Measurements from ENCODE around the gene TMEM91. TPM values are rescaled to one million over a fixed set of nuclear protein-coding genes. Genes with fewer than 3 reads are reported as not detected.
"Not testable (repeated sequence)": the region's sequence is repeated elsewhere in the genome, so short reads cannot be mapped to it uniquely, and the experiment has no call there.

Gene TMEM91
- total RNA-seq, 5 donors from 2014 or later (not counting 1 experiment from before 2014, with no cell fraction given), result 9.9 to 14.7 (median 13.2) TPM

DNA sequence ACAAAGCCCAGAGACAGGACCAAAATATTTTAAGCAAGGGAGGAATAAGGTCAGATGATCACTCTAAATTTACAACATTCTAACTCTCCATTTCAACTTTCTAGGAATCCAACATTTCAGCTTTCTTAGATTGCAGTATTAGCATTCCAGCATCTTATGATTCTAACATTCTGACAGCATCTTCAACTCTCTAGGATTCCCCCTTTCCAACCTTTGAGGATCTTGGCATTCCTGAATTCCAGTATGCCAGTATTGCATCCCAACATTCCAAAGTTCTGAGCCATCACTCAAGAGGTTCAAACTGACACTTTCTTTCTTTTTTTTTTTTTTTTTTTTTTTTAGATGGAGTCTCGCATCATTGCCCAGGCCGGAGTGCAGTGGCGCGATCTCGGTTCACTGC lies 36.4 kb upstream of the TMEM91 start:
- peak overlapping the region in 1 of 2 donors; percentile 66 for H3K27ac Mint-ChIP-seq
- peaks cover 35% of the 10 kb centered on the region for H3K36me3 Mint-ChIP-seq
- ChIA-PET POLR2A (interaction anchor here in 1 of 2 donors (0.7 kb wide), 1 partner anchor 24 kb away, joined by 3 read pairs; the partner anchor contains the start of gene B9D2), CTCF (no interaction called here)
- no peaks in the 10 kb centered on the region for H3K27me3 Mint-ChIP-seq
- H3K27ac ChIP-seq (ENCODE audit: low read length), result no peak overlapping the region
- no peak overlapping the region for H3K4me3 ChIP-seq (ENCODE audit: control insufficient read depth in 1 of 2, extremely low read depth in 1 of 2, low read length in 1 of 2)
- DNase-seq (no peak), ATAC-seq (replicated peaks in 1 of 4) (no peak)
- H3K4me1 ChIP-seq (ENCODE audit: control insufficient read depth in 1 of 2, extremely low read depth in 1 of 2, insufficient read depth in 2 of 2, low read length in 2 of 2), result peaks cover 8 to 57% of the 10 kb centered on the region in 2 experiments
- WGBS (ENCODE audit: insufficient coverage), result 87% methylated on average over 3 of the region's 5 CpGs
- peaks cover 48 to 56% (median 54%) of the 10 kb centered on the region in 3 donors for H3K4me1 Mint-ChIP-seq
- H3K36me3 ChIP-seq (ENCODE audit: control insufficient read depth in 2 of 2, extremely low read depth in 1 of 2, insufficient read depth in 1 of 2, low read length in 1 of 2), result peaks cover 6 to 75% of the 10 kb centered on the region in 2 donors
- no peaks in the 10 kb centered on the region for H3K9me3 Mint-ChIP-seq
- H3K27me3 ChIP-seq (replicated peaks in 1 of 2; ENCODE audit: control insufficient read depth in 2 of 2, extremely low read depth in 1 of 2, insufficient read depth in 2 of 2, low read length in 1 of 2), result no peaks in the 10 kb centered on the region
- no peak overlapping the region for H3K4me3 Mint-ChIP-seq
- H3K9me3 ChIP-seq, result no peaks in the 10 kb centered on the region

DNA sequence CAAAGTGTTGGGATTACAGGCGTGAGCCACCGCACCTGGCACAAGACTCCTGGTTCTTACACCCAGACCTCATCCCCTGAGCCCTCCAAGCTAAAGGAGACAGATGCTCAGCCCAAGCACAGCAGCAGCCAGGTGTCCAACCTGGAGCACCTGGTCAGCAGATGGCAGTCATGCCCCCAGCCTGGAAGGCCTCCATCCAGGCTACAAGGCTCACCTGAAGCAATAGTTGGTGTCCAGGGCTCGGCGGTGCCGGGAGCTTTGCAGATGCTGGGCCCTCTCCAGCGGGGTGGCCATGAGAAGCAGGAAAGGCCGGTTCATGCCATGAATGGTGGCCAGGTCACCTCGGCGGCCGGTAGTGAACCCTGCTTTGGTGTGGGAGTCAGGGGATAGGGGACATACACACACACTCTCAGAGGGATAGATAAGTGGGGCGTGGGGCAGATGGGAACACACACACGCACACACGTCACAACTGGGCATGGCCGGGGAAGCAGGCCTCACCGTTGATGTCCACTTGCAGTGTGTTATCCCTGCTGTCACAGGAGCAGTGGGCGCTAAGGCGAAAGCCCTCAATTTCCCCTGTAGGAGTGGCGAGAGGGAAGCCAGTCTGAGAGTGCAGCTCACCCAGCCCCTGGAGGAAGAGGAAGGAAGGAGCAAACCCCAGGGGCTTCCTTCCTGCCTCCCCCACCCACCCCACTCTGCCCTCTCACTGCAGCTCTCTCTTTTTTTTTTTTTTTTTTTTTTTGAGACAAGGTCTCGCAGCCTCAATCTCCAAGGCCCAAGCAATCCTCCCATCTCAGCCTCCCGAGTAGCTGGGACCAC lies 34.5 kb upstream of the TMEM91 start:
- Histone ChIP-seq H3K4me3 (ENCODE audit: control insufficient read depth in 1 of 2, extremely low read depth in 1 of 2, low read length in 1 of 2) (peak overlapping the region in 1 of 2 donors; percentile 17), H3K27me3 (replicated peaks in 1 of 2; ENCODE audit: control insufficient read depth in 2 of 2, extremely low read depth in 1 of 2, insufficient read depth in 2 of 2, low read length in 1 of 2) (no peaks in the 10 kb centered on the region), H3K27ac (ENCODE audit: low read length) (no peak overlapping the region), H3K36me3 (ENCODE audit: control insufficient read depth in 2 of 2, extremely low read depth in 1 of 2, insufficient read depth in 1 of 2, low read length in 1 of 2) (peaks cover 6 to 77% of the 10 kb centered on the region in 2 donors), H3K9me3 (no peaks in the 10 kb centered on the region), H3K4me1 (ENCODE audit: control insufficient read depth in 1 of 2, extremely low read depth in 1 of 2, insufficient read depth in 2 of 2, low read length in 2 of 2) (peaks cover 8 to 62% of the 10 kb centered on the region in 2 experiments)
- Mint-ChIP-seq H3K9me3 (no peaks in the 10 kb centered on the region), H3K36me3 (peaks cover 35% of the 10 kb centered on the region), H3K27me3 (no peaks in the 10 kb centered on the region), H3K4me1 (peaks cover 54 to 60% (median 55%) of the 10 kb centered on the region in 3 donors), H3K27ac (peak overlapping the region; percentile 65 to 78), H3K4me3 (peak overlapping the region in 1 of 3 donors; percentile 68)
- WGBS (ENCODE audit: insufficient coverage), result 92% methylated on average over 5 of the region's 20 CpGs
- CTCF ChIA-PET, result interaction anchor here (0.5 to 1.0 kb wide), 5 partner anchors 9 to 33 kb away, joined by 3 to 7 read pairs (median 5); no protein-coding TSS in a partner anchor
- DNase-seq (peak in 2 of 35 experiments; percentile 34 to 42), ATAC-seq (replicated peaks in 1 of 4) (peak; percentile 46 to 81 (median 63))
- POLR2A ChIA-PET, result interaction anchor here (0.6 to 1.5 kb wide), 7 partner anchors 9 to 848 kb away, joined by 3 to 9 read pairs (median 4); no protein-coding TSS in a partner anchor

DNA sequence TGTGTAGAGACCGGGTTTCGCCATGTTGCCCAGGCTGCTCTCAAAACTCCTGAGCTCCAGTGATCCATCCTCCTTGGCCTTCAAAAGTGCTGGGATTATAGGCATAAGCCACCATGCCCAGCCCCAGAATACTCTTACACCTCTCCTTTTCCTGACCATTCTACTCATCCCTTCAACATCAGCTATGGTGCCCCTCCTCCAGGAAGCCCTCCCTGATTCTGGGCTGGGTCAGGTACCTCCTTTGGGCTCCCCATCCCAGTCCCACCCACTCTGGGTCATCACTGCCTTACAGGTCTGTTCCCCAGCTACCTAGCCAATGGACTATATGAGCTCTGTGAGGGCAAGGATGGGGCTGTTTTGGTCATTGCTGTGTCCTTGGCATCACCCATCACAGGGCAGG lies 32.2 kb upstream of the TMEM91 start:
- CTCF ChIA-PET, result no interaction called here
- peak overlapping the region in 1 of 3 donors; percentile 16 for H3K4me3 Mint-ChIP-seq
- H3K36me3 ChIP-seq (ENCODE audit: control insufficient read depth in 2 of 2, extremely low read depth in 1 of 2, insufficient read depth in 1 of 2, low read length in 1 of 2), result peaks cover 6 to 72% of the 10 kb centered on the region in 2 donors
- no peak for ATAC-seq (replicated peaks in 1 of 4)
- no peaks in the 10 kb centered on the region for H3K27me3 ChIP-seq (replicated peaks in 1 of 2; ENCODE audit: control insufficient read depth in 2 of 2, extremely low read depth in 1 of 2, insufficient read depth in 2 of 2, low read length in 1 of 2)
- H3K4me3 ChIP-seq (ENCODE audit: control insufficient read depth in 1 of 2, extremely low read depth in 1 of 2, low read length in 1 of 2), result no peak overlapping the region
- H3K9me3 ChIP-seq, result no peaks in the 10 kb centered on the region
- H3K4me1 ChIP-seq (ENCODE audit: control insufficient read depth in 1 of 2, extremely low read depth in 1 of 2, insufficient read depth in 2 of 2, low read length in 2 of 2), result peaks cover 13 to 81% of the 10 kb centered on the region in 2 experiments
- peak overlapping the region; percentile 14 for H3K27ac ChIP-seq (ENCODE audit: low read length)
- POLR2A ChIA-PET, result interaction anchor here in 1 of 2 donors (0.6 kb wide), 1 partner anchor 11 kb away, joined by 3 read pairs; no protein-coding TSS in a partner anchor
- DNase-seq, result no peak
- no peaks in the 10 kb centered on the region for H3K9me3 Mint-ChIP-seq
- peaks cover 61 to 65% (median 62%) of the 10 kb centered on the region in 3 donors for H3K4me1 Mint-ChIP-seq
- WGBS (ENCODE audit: insufficient coverage), result 100% methylated on average over 2 of the region's 2 CpGs
- H3K27ac Mint-ChIP-seq, result peak overlapping the region; percentile 65 to 74
- no peaks in the 10 kb centered on the region for H3K27me3 Mint-ChIP-seq
- H3K36me3 Mint-ChIP-seq, result peaks cover 39% of the 10 kb centered on the region

DNA sequence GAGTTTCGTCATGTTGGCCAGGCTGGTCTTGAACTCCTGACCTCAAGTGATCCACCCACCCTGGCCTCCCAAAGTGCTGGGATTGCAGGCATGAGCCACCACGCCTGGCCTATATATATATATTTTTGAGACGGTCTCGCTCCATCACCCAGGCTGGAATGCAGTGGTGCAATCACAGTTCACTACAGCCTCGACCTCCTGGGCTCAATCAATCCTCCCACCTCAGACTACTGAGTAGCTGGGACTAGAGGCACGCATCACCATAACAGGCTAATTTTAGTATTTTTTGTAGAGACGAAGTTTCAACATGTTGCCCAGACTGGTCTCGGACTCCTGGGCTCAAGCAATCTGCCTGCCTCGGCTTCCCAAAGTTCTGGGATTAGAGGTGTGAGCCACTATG lies 29.4 kb upstream of the TMEM91 start:
- not testable (repeated sequence) for ATAC-seq (replicated peaks in 1 of 4); H3K27ac ChIP-seq (ENCODE audit: low read length); H3K4me3 Mint-ChIP-seq; H3K4me3 ChIP-seq (ENCODE audit: control insufficient read depth in 1 of 2, extremely low read depth in 1 of 2, low read length in 1 of 2); H3K27me3 Mint-ChIP-seq; H3K27me3 ChIP-seq (replicated peaks in 1 of 2; ENCODE audit: control insufficient read depth in 2 of 2, extremely low read depth in 1 of 2, insufficient read depth in 2 of 2, low read length in 1 of 2); DNase-seq; H3K9me3 Mint-ChIP-seq; H3K9me3 ChIP-seq; H3K27ac Mint-ChIP-seq
- ChIA-PET CTCF (interaction anchor here in 1 of 2 donors (0.5 to 0.6 kb wide), 2 partner anchors 10 to 193 kb away, joined by 3 read pairs; no protein-coding TSS in a partner anchor), POLR2A (interaction anchor here in 1 of 2 donors (0.6 kb wide), 1 partner anchor 203 kb away, joined by 3 read pairs; no protein-coding TSS in a partner anchor)
- H3K36me3 ChIP-seq (ENCODE audit: control insufficient read depth in 2 of 2, extremely low read depth in 1 of 2, insufficient read depth in 1 of 2, low read length in 1 of 2), result peaks cover 4 to 50% of the 10 kb centered on the region in 2 donors
- H3K4me1 ChIP-seq (ENCODE audit: control insufficient read depth in 1 of 2, extremely low read depth in 1 of 2, insufficient read depth in 2 of 2, low read length in 2 of 2), result peaks cover 28 to 87% of the 10 kb centered on the region in 2 experiments
- peaks cover 64 to 69% (median 69%) of the 10 kb centered on the region in 3 donors for H3K4me1 Mint-ChIP-seq
- no CpG with 5 or more reads among the region's 9 CpGs for WGBS (ENCODE audit: insufficient coverage)
- peaks cover 26% of the 10 kb centered on the region for H3K36me3 Mint-ChIP-seq

DNA sequence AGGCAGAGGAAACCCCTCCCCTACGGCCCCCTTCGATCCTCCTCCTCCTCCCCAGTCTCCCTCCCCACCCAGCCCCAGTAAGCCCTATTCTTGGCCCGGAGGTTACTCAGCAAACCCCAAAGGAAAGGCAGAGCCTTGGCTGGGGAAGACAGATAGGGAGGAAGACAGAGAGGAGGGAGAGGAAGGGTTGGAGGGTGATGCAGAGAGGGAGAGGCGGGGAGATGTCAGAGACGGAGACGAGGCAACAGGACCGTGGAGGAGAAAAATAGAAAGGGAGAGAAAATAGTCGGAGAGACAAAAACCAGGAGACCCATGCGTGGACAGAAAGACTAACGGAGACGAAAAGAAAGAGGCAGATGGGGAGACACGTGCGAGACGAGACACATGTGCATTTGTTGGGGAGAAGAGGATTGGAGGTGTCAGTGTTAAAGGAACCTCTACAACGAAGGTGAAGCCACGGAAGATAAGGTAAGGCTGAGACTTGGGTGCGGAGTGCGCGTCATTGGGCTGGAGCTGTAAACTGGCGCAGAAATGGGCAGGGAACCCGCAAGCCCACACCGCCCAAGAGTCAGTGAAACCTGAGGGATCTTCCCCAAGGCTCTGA lies 25.5 kb upstream of the TMEM91 start:
- Mint-ChIP-seq H3K4me1 (peaks cover 52 to 62% (median 52%) of the 10 kb centered on the region in 3 donors), H3K4me3 (peak overlapping the region; percentile 97 to 99 (median 99)), H3K36me3 (peaks cover 15% of the 10 kb centered on the region), H3K27me3 (no peaks in the 10 kb centered on the region), H3K27ac (peak overlapping the region; percentile 89 to 94), H3K9me3 (no peaks in the 10 kb centered on the region)
- ChIA-PET CTCF (interaction anchor here (0.5 to 1.8 kb wide), 9 partner anchors 8 to 486 kb away, joined by 3 to 20 read pairs (median 7); partner anchors contain the start of genes B9D2 (in 1 of the 2) and HNRNPUL1 (in 1 of the 2)), POLR2A (interaction anchor here (0.5 to 4.9 kb wide), 10 partner anchors 8 to 87 kb away, joined by 3 to 49 read pairs (median 5); partner anchors contain the start of genes B9D2 (in 2 of the 2) and HNRNPUL1 (in 1 of the 2))
- 2% methylated on average over 18 of the region's 22 CpGs for WGBS (ENCODE audit: insufficient coverage)
- Histone ChIP-seq H3K27me3 (replicated peaks in 1 of 2; ENCODE audit: control insufficient read depth in 2 of 2, extremely low read depth in 1 of 2, insufficient read depth in 2 of 2, low read length in 1 of 2) (no peaks in the 10 kb centered on the region), H3K36me3 (ENCODE audit: control insufficient read depth in 2 of 2, extremely low read depth in 1 of 2, insufficient read depth in 1 of 2, low read length in 1 of 2) (peaks cover 0 to 21% of the 10 kb centered on the region in 2 donors), H3K27ac (ENCODE audit: low read length) (peak overlapping the region; percentile 92), H3K9me3 (no peaks in the 10 kb centered on the region), H3K4me3 (ENCODE audit: control insufficient read depth in 1 of 2, extremely low read depth in 1 of 2, low read length in 1 of 2) (peak overlapping the region; percentile 68 to 94), H3K4me1 (ENCODE audit: control insufficient read depth in 1 of 2, extremely low read depth in 1 of 2, insufficient read depth in 2 of 2, low read length in 2 of 2) (peaks cover 42 to 70% of the 10 kb centered on the region in 2 experiments)
- DNase-seq (peak in 1 of 35 experiments; percentile 27), ATAC-seq (replicated peaks in 1 of 4) (peak in 3 of 4 experiments; percentile 3 to 9 (median 7))
